Esophagus muscularis mucosa (tissue), 4 donors: ENCODE measurements around the gene MATN3. TPM values are rescaled to one million over a fixed set of nuclear protein-coding genes. Genes with fewer than 3 reads are reported as not detected.

Experiments
- DNase-seq: peaks from one replicate; pipeline ENCODE4 v3.0.0-alpha.2; 2017; ENCODE audit errors: extremely low spot score
- H3K27ac ChIP-seq, 4 donors: fragments of 200-600 bp; sonication (generic); replicated peaks in 1 of 4; 1 replicate in 3 of 4; 2 replicates in 1 of 4; pipeline ENCODE4 v1.5.1; 2016 to 2019; ENCODE audit warnings: mild to moderate bottlenecking in 1 of 4
- H3K27me3 ChIP-seq, 4 donors: fragments of 200-600 bp; sonication (generic); one replicate each; pipeline versions ENCODE4 v1.5.1 to v1.6.0; 2016 to 2019
- H3K36me3 ChIP-seq, 4 donors: fragments of 200-600 bp; sonication (generic); one replicate each; pipeline ENCODE4 v1.5.1; 2016 to 2019
- H3K4me1 ChIP-seq, 4 donors: fragments of 200-600 bp; sonication (generic); one replicate each; pipeline ENCODE4 v1.5.1; 2016 to 2019
- H3K4me3 ChIP-seq, 4 donors: fragments of 200-600 bp; sonication (generic); 1 replicate in 2 of 4; 2 replicates in 2 of 4; pipeline ENCODE4 v1.5.1; 2016 to 2019; ENCODE audit warnings: mild to moderate bottlenecking in 4 of 4, moderate library complexity in 1 of 4
- H3K9me3 ChIP-seq, 4 donors: fragments of 200-600 bp; sonication (generic); 1 replicate in 3 of 4; 2 replicates in 1 of 4; pipeline ENCODE4 v1.5.1; 2016 to 2019
- EP300 ChIP-seq: sonication (generic); formaldehyde crosslinking; IDR thresholded peaks from one replicate; pipeline ENCODE4 v1.6.1; 2017; ENCODE audit warnings: antibody characterized with exemption
- POLR2A ChIP-seq: fragments of 450-650 bp; IDR thresholded peaks from one replicate; pipeline ENCODE4 v1.6.1; 2017; ENCODE audit warnings: antibody characterized with exemption, moderate library complexity, mild to moderate bottlenecking, low read depth
- POLR2AphosphoS5 ChIP-seq, 2 donors: sonication (generic); formaldehyde crosslinking; IDR thresholded peaks; one replicate each; pipeline ENCODE4 v1.6.1; 2017; ENCODE audit warnings: antibody characterized with exemption in 2 of 2
- WGBS: methylation state at CpG from one replicate; pipeline ENCODE4 v1.1.5; 2018; 5-methylcytosine and 5-hydroxymethylcytosine counted together
- intact Hi-C: fragments of 100-400 bp; cut with DNase I; formaldehyde crosslinking; loops from one replicate; pipeline ENCODE4 v1.15.1; 2023
- total RNA-seq, 4 donors: library from RNA; depleted of rRNA; stranded (reverse); fragments of >200 nt; gene quantifications; one replicate each; pipeline versions ENCODE4 v1.1.0 to v1.2.1, GENCODE V29; 2016
- TF ChIP-seq, protein P1 (sequence below), 3 experiments: fragments of 200-600 bp in 2 of 3; fragments of 450-650 bp in 1 of 3; sonication (generic) in 2 of 3; IDR thresholded peaks; one replicate each; pipeline ENCODE4 v1.5.1; 2017 to 2019; ENCODE audit warnings: antibody characterized with exemption in 3 of 3, mild to moderate bottlenecking in 2 of 3, moderate library complexity in 1 of 3

MATN3 gene, protein sequence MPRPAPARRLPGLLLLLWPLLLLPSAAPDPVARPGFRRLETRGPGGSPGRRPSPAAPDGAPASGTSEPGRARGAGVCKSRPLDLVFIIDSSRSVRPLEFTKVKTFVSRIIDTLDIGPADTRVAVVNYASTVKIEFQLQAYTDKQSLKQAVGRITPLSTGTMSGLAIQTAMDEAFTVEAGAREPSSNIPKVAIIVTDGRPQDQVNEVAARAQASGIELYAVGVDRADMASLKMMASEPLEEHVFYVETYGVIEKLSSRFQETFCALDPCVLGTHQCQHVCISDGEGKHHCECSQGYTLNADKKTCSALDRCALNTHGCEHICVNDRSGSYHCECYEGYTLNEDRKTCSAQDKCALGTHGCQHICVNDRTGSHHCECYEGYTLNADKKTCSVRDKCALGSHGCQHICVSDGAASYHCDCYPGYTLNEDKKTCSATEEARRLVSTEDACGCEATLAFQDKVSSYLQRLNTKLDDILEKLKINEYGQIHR
- 1 to 10 TPM in 1 of 4 donors, under 1 TPM in 3; 0.66 to 1.3 (median 0.82) TPM for total RNA-seq

DNA sequence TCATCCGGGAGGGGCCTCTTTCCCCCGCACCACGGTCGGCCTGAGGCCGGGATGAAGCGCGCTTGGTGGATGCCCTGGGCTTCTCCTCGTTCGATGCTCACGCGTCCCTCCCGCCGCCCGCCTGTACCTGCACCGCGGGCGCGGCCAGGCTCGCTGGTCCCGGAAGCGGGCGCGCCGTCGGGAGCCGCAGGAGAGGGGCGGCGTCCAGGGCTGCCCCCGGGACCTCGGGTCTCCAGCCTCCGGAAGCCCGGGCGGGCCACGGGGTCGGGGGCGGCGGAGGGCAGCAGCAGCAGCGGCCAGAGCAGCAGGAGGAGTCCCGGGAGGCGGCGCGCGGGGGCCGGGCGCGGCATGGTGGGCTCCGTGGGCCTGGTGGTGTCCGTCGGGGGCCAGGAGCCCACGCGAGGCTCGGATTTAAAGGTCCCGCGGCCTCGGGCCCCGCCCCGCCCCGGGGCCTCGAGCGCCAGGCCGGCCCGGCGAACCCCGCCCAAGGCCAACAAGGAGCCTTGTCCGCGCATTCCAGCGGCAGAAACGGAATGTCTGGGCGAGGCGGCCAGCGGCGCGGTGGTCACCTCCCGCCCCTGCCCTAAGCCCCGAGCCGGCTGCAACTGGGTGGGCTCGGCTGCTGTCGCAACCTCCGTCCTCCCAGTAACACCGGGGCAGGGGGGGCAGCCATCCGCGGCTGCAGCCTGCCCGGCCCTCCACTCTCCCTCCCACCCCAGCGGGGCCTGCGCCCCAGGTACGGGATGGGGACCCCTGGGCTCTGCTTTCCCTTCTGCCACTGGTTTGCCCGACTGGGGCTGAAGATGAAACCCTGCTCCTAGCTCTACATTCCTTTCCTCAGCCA lies at the start of gene MATN3:
Gene MATN3 (minus strand): TSS at position 387 of the 844 bp plus-strand sequence. CDS start 37 bp downstream, at position 350.
- DNase-seq: no peak
- Histone ChIP-seq H3K27me3 (peaks cover 0 to 37% (median 0%) of the 10 kb centered on the region in 4 donors), H3K4me1 (peaks cover 8 to 20% (median 19%) of the 10 kb centered on the region in 4 donors), H3K9me3 (no peaks in the 10 kb centered on the region), H3K4me3 (peak within 1 kb of the TSS; percentile 66 to 83 (median 70)), H3K27ac (peak within 1 kb of the TSS; percentile 67 to 75 (median 70)), H3K36me3 (no peaks in the 10 kb centered on the region)
- TF ChIP-seq POLR2AphosphoS5 (IDR thresholded peaks at IDR 0.05): peak in 1 of 2 donors; percentile 6
- no peak for TF ChIP-seq POLR2A
- intact Hi-C loops: loop anchor here (5.0 kb wide), 1 partner anchor 40 kb away; the partner anchor contains the start of gene LAPTM4A
- WGBS: 10% methylated on average over 2 of the region's 87 CpGs

DNA sequence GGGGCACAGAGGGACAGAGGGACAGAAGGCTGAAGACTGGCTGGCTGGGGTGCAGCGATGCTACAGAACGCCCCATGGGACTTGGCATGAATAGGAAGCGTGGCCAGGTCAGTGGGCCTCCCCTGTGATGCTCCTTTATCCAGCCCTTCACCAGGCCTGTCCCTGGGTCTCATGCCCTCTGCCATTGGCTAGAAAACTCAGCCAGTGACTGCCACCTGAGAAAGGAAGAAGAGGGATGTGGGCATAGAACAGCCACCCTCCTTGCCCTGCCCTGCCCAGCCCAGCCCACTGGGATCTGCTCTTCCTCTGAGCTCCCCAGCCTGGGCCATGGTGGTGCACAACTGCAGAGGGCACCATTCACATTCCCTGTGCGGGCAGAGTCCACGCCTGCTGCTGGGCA lies 49.5 kb upstream of the MATN3 start:
- Histone ChIP-seq H3K27ac (peak overlapping the region in 3 of 4 donors; percentile 3 to 46 (median 44)), H3K9me3 (no peaks in the 10 kb centered on the region), H3K4me3 (no peak overlapping the region), H3K27me3 (no peaks in the 10 kb centered on the region), H3K4me1 (peaks cover 0 to 24% (median 19%) of the 10 kb centered on the region in 4 donors), H3K36me3 (no peaks in the 10 kb centered on the region)
- intact Hi-C loops: no loop called here
- no peak for TF ChIP-seq POLR2AphosphoS5 (IDR thresholded peaks at IDR 0.05)
- TF ChIP-seq, protein P1, sequence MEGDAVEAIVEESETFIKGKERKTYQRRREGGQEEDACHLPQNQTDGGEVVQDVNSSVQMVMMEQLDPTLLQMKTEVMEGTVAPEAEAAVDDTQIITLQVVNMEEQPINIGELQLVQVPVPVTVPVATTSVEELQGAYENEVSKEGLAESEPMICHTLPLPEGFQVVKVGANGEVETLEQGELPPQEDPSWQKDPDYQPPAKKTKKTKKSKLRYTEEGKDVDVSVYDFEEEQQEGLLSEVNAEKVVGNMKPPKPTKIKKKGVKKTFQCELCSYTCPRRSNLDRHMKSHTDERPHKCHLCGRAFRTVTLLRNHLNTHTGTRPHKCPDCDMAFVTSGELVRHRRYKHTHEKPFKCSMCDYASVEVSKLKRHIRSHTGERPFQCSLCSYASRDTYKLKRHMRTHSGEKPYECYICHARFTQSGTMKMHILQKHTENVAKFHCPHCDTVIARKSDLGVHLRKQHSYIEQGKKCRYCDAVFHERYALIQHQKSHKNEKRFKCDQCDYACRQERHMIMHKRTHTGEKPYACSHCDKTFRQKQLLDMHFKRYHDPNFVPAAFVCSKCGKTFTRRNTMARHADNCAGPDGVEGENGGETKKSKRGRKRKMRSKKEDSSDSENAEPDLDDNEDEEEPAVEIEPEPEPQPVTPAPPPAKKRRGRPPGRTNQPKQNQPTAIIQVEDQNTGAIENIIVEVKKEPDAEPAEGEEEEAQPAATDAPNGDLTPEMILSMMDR (IDR thresholded peaks at IDR 0.05): no peak
- no peak for TF ChIP-seq EP300
- TF ChIP-seq POLR2A: no peak
- DNase-seq: no peak
- 97% methylated on average over 4 of the region's 5 CpGs for WGBS

DNA sequence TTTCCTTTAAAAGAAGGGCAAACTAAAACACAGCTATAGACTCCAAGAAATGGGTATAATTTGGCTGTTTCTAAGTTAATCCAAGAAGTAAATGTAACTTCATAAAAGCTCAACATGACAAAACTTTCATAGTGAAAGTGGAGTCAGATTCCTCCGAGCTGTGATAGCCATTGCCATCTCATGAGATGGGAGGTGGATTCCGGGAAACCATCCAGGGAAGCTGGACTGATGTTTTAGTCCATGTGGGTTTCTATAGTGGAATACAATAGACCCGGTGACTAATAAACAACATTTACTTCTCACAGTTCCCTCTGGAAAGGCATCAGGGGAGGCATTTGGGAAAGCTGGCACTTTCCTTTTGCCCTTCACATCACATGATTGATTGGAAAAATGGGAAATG lies 49.0 kb upstream of the MATN3 start:
- Histone ChIP-seq H3K9me3 (no peaks in the 10 kb centered on the region), H3K4me1 (peaks cover 0 to 20% (median 18%) of the 10 kb centered on the region in 4 donors), H3K27ac (peak overlapping the region in 1 of 4 donors; percentile 46), H3K36me3 (no peaks in the 10 kb centered on the region), H3K27me3 (no peaks in the 10 kb centered on the region), H3K4me3 (no peak overlapping the region)
- DNase-seq: no peak
- 63% methylated on average over 3 of the region's 3 CpGs for WGBS
- no peak for TF ChIP-seq EP300
- no peak for TF ChIP-seq POLR2AphosphoS5 (IDR thresholded peaks at IDR 0.05)
- TF ChIP-seq POLR2A: no peak
- TF ChIP-seq, protein P1 (IDR thresholded peaks at IDR 0.05): no peak
- intact Hi-C loops: no loop called here

DNA sequence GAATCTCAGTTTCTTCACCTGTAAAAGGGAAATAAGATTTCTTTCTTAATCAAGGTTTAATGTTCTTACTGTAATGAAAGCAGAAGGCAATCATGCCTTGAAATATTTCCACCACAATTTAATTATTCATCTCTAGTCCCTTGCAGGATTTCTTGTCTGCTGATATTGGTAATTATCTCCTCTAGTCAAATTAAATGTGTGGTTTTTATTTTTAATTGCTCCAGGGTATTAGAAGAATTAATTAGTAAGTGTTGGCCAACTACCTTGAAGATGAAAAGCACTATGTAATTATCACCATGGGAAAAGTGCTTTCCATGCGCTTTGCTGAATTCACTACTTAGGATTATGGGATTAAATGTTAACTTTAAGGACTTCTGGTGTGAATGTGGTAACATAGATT lies 47.6 kb upstream of the MATN3 start:
- 100% methylated on average over 1 of the region's 1 CpG for WGBS
- DNase-seq: no peak
- intact Hi-C loops: no loop called here
- no peaks in the 10 kb centered on the region for H3K36me3 ChIP-seq
- H3K9me3 ChIP-seq: no peaks in the 10 kb centered on the region
- H3K4me3 ChIP-seq: no peak overlapping the region
- peaks cover 0 to 11% (median 10%) of the 10 kb centered on the region in 4 donors for H3K4me1 ChIP-seq
- H3K27me3 ChIP-seq: no peaks in the 10 kb centered on the region
- TF ChIP-seq EP300: no peak
- TF ChIP-seq, protein P1 (IDR thresholded peaks at IDR 0.05): no peak
- TF ChIP-seq POLR2AphosphoS5 (IDR thresholded peaks at IDR 0.05): no peak
- no peak overlapping the region for H3K27ac ChIP-seq

DNA sequence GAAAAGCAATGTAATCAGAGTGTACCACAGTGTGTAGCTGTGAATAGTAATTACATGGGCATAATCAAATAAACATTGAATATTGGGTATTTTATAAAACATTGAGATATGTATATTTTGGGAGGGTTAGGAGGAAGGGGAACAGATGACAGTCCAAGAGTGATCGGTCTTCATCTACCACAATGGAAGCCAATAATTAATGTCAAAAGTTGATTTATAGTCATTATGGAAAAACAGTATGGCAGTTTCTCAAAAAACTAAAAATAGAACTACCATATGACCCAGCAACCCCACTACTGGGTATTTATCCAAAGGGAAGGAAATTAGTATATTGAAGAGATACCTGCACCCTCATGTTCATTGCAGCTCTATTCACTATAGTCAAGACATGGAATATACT lies 44.8 kb upstream of the MATN3 start:
- TF ChIP-seq, protein P1 (IDR thresholded peaks at IDR 0.05): no peak
- TF ChIP-seq POLR2A (no peak), EP300 (no peak), POLR2AphosphoS5 (IDR thresholded peaks at IDR 0.05) (no peak)
- Histone ChIP-seq H3K36me3 (no peaks in the 10 kb centered on the region), H3K27ac (no peak overlapping the region), H3K4me3 (no peak overlapping the region), H3K27me3 (no peaks in the 10 kb centered on the region), H3K4me1 (peaks cover 11 to 13% (median 12%) of the 10 kb centered on the region in 4 donors), H3K9me3 (no peaks in the 10 kb centered on the region)
- intact Hi-C loops: loop anchor here (10.0 kb wide), 1 partner anchor 702 kb away; the partner anchor contains the start of gene OSR1
- DNase-seq: no peak
- 88% methylated on average over 1 of the region's 1 CpG for WGBS
